WERI-Rb-1 (cell line): Measurements from ENCODE around the gene GTF3C1.

Experiments used
- DNase-seq: peaks from one replicate; pipeline ENCODE4 v3.0.0-alpha.2; 2020
- H3K27ac ChIP-seq: fragments of 250-450 bp; sonication (Bioruptor Pico); 2 replicates; pipeline ENCODE4 v1.5.1; 2020; ENCODE audit warnings: mild to moderate bottlenecking, moderate library complexity
- H3K27me3 ChIP-seq: fragments of 250-450 bp; sonication (Bioruptor Pico); 2 replicates; pipeline ENCODE4 v1.5.1; 2021; ENCODE audit warnings: mild to moderate bottlenecking, low read depth, moderate library complexity; ENCODE audit not compliant: insufficient read depth, severe bottlenecking
- H3K36me3 ChIP-seq: fragments of 250-450 bp; sonication (Bioruptor Pico); 2 replicates; pipeline ENCODE4 v1.5.1; 2020; ENCODE audit warnings: mild to moderate bottlenecking, moderate library complexity
- H3K4me3 ChIP-seq: 2 replicates; pipeline ENCODE4 v1.5.1; 2011; ENCODE audit warnings: low read depth, mild to moderate bottlenecking, control low read depth, low read length
- H3K9me3 ChIP-seq: fragments of 250-450 bp; sonication (Bioruptor Pico); 2 replicates; pipeline ENCODE4 v1.5.1; 2021; ENCODE audit warnings: mild to moderate bottlenecking, moderate library complexity; ENCODE audit not compliant: severe bottlenecking
- CTCF ChIP-seq: IDR thresholded peaks from 2 replicates; pipeline ENCODE4 v1.5.1; 2011; ENCODE audit warnings: low read depth, mild to moderate bottlenecking, control low read depth, inconsistent platforms, low read length

GTF3C1 gene

DNA sequence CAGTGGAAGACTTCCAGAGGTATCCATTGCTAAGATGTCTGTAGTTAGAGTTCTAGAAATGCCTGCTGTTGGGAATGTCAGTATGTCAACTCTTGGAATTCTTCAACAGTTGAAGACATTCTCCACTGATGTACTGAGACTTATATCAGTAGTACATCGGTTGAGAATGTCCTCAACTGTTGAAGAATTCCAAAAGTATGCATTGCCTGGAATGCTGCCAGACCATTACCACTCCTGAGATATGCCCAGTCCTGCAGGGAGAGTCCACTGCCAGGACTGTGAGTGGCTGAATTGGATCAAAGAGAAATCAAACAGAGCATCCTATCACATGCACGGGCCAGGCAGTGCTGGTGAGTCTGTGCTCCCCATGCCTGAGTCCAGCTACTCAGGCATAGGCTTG, 105.7 kb downstream of the GTF3C1 start:
- H3K36me3 ChIP-seq = no peaks in the 10 kb centered on the region
- H3K27ac ChIP-seq = no peak overlapping the region
- peaks cover 4% of the 10 kb centered on the region for H3K9me3 ChIP-seq
- no peaks in the 10 kb centered on the region for H3K27me3 ChIP-seq
- DNase-seq = no peak
- TF ChIP-seq CTCF = no peak
- no peak overlapping the region for H3K4me3 ChIP-seq

DNA sequence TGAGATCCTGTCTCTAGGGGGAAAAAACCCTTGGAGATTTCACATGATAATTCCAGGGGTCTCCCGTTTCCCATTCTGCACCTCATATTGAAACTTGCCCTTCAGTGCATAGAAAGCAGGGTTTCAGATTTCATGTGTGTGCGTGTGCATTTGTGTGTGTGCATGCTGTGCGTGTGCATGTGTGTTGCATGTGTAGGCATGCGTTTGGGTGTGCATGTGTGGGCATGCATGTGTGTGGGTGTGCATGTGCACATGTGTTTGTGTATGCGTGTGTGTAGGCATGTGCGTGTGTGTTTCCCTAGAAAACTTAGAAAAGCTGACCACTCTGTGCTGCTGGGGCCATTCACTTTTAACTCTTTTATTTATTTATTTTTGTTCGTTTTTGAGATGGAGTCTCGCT, 107.7 kb downstream of the GTF3C1 start:
- TF ChIP-seq CTCF = no peak
- H3K4me3 ChIP-seq = no peak overlapping the region
- no peak for DNase-seq
- no peaks in the 10 kb centered on the region for H3K36me3 ChIP-seq
- no peaks in the 10 kb centered on the region for H3K27me3 ChIP-seq
- no peak overlapping the region for H3K27ac ChIP-seq
- peaks cover 4% of the 10 kb centered on the region for H3K9me3 ChIP-seq

- Histone ChIP-seq H3K36me3 (no peaks in the 10 kb centered on the region), H3K27ac (no peak overlapping the region), H3K9me3 (peaks cover 4% of the 10 kb centered on the region), H3K27me3 (no peaks in the 10 kb centered on the region), H3K4me3 (no peak overlapping the region)
- no peak for TF ChIP-seq CTCF
- no peak for DNase-seq
Observed at GRCh38 chr16:27441276-27441675, 108.4 kb downstream of the GTF3C1 start.

- Histone ChIP-seq H3K9me3 (no peaks in the 10 kb centered on the region), H3K27me3 (no peaks in the 10 kb centered on the region), H3K36me3 (no peaks in the 10 kb centered on the region), H3K27ac (no peak overlapping the region), H3K4me3 (no peak overlapping the region)
- no peak for DNase-seq
- TF ChIP-seq CTCF = no peak
Observed at GRCh38 chr16:27439271-27440018, 110.3 kb downstream of the GTF3C1 start.

DNA sequence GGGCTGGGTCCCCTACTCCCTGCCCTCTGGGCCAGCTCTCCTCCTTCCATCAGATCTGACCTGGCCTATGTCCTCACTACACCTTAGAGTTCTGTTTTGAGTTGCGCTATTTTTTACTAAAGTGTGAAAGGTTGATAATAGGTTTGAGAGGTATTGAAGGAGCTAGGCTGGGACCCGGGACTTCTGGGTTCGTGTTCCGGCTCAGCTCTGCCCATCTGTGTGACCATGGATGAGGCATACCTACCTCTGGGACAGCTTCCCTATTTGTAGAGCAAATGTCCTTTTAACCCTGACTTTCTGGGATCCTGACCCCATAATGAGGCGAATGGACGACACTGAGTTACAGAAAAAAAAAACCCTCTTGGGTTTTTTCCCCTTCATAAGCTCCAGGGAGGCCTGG, 111.8 kb downstream of the GTF3C1 start:
- no peaks in the 10 kb centered on the region for H3K36me3 ChIP-seq
- H3K9me3 ChIP-seq = no peaks in the 10 kb centered on the region
- no peak overlapping the region for H3K27ac ChIP-seq
- H3K27me3 ChIP-seq = no peaks in the 10 kb centered on the region
- DNase-seq = no peak
- no peak for TF ChIP-seq CTCF
- H3K4me3 ChIP-seq = no peak overlapping the region

- DNase-seq = no peak
Observed at GRCh38 chr16:27436921-27437650, 112.6 kb downstream of the GTF3C1 start.

More at GRCh38 chr16:27436921-27437650, 112.6 kb downstream of the GTF3C1 start:
- no peaks in the 10 kb centered on the region for H3K36me3 ChIP-seq
- TF ChIP-seq CTCF = no peak
- no peak overlapping the region for H3K27ac ChIP-seq
- no peaks in the 10 kb centered on the region for H3K9me3 ChIP-seq
- H3K4me3 ChIP-seq = no peak overlapping the region
- no peaks in the 10 kb centered on the region for H3K27me3 ChIP-seq
